HG03565 (cell line): ENCODE measurements around the gene PPP1R12B.
"Not testable (repeated sequence)": the region's sequence is repeated elsewhere in the genome, so short reads cannot be mapped to it uniquely, and the experiment has no call there.

Experiments used
- ATAC-seq: cut with Tn5 transposase; IDR thresholded peaks from one replicate; pipeline ENCODE4 v1.9.1; 2021; ENCODE audit warnings: mild to moderate bottlenecking, moderate library complexity; ENCODE audit not compliant: unreplicated experiment

Gene PPP1R12B

DNA sequence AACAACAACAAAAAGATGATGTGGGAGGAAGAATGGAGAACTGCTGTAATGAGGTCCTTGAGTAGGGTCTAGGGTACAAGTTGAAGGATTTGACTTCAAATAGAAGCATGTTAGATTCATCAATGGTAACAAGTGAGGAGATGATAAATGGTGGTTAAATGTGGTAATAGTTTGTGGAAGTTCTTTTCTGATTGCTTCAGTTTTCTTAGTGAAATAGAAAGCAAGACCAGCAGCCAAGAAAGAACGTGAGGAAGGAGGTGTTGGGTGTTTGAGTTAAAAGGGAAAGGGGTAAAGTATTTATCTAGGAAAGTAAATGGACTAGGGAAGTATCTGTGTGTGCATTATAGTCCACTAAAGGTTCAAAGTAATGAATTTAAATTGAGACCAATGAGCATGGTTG lies 177.6 kb downstream of the PPP1R12B start:
- ATAC-seq, result not testable (repeated sequence)

DNA sequence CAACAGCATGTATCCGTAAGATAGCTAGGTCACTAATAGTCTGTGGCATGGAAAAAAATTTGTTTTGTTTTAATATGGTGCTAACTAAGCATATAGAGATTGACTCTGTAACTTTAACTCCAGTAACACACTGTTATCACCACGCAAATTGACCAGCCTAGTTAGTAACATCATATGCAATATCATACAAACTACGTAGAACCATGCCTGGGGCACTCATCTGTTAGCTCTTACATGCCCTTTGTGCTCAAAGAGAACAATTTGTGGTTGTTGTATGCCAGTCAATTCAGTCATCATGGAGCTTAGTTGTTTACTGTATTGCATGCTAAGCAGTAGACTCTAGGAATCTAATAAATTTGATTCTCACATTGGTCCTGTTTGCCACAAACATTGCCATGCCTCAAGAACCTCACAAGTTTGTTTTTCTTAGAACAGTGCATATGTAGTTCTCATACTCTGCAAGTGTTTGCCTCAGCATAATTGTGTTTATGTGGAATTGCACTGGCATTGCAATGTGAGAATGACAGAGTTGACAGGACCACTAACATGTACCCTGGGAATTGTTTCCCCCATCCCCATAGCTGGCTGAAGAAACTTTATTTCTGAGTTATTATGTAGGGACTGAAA lies 179.7 kb downstream of the PPP1R12B start:
- not testable (repeated sequence) for ATAC-seq

DNA sequence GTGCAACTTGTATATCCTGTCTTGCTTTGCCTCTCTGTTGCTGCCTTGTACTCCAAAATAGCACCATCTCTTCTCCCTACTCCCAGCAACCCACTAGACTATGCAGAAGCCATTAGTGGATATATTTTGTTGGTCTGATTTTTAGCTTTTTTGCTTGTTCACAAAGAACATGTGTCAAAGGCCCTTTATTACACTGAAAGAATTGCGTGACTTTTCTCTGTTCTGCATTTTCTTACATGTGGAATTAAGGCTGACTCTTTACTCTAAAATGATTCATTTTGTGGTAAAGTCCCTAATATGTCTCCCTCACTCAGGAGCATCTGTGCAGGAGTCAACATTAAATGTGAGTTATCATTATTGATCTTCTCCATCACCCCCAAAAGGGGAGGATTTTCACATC lies 182.2 kb downstream of the PPP1R12B start:
- not testable (repeated sequence) for ATAC-seq

DNA sequence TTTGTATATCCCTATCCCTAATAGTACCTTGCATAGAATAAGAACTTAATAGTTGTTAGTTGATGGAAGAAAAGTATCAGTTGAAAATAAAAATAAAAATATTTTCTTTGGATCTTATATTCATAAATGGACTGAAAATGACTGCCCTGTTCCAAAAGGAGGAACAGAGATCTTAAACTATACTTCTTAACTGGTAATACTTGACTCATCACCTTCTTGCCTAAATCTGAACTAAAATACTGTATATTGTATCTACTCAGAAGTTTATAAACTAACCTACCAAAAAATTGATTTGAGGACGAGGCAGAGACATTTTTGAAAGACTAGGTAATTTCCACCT lies 182.9 kb downstream of the PPP1R12B start:
- ATAC-seq, result no peak

DNA sequence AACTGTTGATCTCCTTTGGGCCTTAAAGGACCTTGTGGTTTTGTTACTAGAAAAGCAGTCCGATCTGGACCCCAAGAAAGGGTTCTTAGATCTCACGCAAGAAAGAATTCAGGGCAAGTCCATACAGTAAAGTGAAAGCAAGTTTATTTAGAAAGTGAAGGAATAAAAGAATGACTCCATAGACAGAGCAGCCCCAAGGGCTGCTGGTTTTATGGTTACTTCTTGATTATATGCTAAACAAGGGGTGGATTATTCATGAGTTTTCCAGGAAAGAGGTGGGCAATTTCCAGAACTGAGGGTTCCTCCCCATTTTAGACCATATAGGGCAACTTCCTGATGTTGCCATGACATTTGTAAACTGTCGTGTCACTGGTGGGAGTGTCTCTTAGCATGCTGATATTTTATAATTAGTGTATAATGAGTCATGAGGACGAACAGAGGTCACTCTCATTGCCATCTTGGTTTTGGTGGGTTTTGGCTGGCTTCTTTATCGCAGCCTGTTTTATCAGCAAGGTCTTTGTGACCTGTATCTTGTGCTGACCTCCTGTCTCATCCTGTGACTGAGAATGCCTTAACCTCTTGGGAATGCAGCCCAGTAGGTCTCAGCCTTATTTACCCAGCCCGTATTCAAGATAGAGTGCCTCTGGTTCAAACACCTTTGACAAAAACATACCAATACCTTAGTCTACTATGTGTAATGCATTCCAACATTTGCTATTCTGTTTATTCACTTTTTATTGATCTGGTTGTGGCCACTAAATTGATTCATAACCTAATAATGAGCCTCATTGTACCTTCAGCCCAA lies 183.5 kb downstream of the PPP1R12B start:
- not testable (repeated sequence) for ATAC-seq

DNA sequence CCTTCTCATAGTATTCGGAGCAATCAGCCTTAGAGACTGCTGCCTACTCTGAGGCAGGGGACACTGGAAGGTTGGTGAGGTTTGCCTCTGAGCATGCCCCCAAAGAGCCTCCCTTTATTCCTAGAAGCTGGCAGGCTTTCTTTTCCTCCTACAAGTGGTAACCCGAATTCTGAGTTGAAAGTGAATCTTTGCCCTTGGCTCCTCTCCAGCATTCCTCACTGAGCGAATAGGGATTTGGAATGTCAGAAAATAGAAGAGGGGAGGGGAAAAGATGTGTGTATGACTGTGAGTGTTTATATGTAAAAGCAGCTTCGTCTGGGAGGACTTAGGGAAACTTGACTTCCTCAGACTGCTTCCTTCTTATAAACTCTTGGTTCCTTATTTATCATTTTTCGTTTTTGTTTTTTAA lies 190.7 kb downstream of the PPP1R12B start:
- not testable (repeated sequence) for ATAC-seq

DNA sequence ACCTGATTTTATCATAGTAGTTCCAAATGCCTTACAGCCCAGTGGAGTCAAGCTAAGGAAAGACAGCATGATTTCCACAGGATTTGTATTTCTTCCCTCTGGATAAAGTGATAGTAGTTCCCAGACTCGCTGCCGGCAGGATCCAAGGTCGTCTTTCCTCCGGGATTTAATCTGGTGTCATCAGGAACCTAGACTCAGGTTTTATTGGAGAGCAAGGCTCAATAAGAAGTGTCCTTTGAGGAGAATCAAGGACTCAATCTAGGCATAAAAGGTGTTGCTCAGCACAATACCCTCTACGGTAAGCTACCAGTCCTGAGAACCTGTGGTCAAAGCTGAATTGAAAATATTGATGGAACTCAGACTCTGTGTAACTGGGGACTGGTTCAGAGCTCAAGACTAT lies 191.1 kb downstream of the PPP1R12B start:
- not testable (repeated sequence) for ATAC-seq

DNA sequence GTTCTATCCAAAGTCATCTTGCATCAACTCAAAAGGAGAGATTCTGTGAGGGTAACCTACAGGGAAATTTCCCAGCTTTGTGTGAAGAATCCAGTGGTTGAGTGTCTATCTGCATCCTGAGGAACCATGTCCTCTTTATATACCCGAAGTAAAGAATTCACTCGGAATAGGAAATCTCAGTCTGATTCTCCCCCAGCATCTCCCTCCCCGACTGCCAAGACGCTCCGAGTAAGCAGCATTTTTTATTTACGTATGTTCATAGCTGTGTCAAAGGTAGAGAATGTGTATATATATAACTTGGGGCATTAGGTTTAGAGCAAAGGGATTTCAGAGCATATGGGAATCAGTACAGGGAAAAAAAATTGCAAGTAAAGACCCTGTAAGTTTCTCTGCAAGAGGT lies 191.5 kb downstream of the PPP1R12B start:
- ATAC-seq, result no peak

DNA sequence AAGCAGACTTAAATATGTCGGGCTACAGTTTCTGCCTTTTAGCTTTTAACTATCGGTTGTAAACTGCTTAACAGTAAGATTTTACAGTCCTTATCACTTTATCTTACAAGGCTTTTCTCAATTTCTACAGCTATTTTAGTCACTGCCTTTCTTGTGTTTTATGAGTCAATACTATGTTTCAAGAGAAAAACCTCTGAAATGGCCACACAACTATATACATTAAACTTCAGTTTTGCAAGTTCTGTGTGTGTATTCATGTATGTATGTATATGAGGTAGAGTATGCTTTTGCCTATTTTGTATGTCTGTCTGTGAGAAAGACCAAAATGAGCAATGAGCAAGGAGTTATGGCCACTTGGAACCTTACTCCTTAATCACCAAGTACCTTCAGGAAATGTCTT lies 191.9 kb downstream of the PPP1R12B start:
- ATAC-seq, result no peak

DNA sequence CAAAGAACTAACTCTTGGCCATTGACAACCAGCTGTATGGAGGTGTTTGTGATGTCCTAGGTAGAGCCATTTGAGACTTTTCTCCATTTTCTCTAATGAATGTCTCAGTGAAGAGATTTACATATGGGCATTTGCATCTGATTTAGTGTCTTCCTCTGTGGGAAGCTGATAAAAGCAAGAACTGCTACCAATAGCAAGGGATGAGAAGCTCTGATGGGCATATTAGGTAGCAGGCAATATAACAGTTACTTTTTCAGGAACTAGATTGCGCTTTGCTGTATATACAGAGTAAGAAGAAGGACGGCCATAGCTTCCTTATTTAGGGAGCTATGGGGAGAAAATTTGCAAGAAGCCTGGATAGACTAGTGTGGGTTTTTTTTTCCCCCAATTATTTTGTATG lies 192.4 kb downstream of the PPP1R12B start:
- ATAC-seq, result not testable (repeated sequence)

DNA sequence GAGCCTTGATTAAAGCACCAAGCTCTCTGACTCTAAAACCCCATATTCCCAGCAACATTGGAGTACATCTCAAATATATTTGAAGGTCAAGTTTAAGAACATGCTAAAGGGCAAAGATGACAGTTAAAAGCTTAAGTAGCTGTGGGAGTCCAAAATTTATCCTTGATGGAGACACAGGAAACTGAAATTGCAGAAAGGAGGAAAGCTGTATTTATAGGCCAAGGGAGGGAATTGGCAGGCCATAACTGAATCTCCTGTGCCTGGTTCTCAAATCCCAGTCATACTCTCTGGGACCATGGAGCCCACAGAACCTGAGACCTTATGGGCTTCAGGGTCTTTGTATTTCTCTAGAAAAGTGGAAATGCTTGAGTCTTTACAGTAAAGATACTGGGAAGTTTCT lies 193.9 kb downstream of the PPP1R12B start:
- not testable (repeated sequence) for ATAC-seq

DNA sequence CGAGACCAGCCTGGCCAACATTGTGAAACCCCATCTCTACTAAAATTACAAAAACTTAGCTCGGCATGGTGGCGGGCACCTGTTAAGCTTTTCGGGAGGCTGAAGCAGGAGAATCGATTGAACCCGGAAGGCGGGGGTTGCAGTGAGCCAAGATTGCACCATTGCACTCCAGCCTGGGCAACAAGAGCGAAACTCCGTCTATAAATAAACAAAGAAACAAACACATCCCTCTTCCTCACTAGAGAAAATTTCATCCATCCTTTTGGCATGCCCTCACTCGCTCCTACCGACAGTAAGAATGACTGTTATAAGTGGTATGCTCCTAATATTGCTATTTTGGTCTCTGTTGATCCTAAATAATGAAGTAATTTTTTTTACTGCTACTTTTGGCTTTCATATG lies 195.0 kb downstream of the PPP1R12B start:
- not testable (repeated sequence) for ATAC-seq

DNA sequence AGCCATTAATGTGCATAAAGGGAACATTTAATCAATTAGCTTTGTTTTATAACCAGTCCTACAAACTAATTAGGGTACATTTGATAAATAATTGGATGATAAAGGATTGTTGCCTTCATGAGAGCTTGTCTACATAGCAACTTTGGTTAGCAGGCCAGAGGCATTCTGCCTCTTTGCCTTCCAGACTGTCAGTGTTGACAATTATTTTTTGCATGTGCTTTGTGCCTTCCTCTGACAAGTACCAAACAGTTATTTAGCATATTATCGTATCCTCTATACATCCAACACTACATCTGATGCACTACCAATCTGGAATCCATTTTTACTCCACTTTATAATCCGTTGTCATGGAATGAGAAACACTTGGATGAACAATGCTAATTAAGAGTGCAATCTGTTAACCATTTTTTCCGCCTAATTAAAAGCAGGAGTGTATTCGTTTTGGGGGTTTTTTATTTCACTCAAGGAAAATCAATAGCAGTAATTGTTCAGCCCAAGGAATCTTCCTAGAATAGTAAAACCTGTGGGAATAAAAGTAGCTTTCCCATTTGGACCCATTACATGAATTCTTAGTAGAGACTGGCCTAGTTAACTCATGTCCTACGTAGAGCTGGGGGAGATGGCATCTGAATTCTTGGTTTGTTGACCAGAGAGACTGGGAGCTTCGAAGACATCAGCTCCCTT lies 196.4 kb downstream of the PPP1R12B start:
- ATAC-seq, result not testable (repeated sequence)

DNA sequence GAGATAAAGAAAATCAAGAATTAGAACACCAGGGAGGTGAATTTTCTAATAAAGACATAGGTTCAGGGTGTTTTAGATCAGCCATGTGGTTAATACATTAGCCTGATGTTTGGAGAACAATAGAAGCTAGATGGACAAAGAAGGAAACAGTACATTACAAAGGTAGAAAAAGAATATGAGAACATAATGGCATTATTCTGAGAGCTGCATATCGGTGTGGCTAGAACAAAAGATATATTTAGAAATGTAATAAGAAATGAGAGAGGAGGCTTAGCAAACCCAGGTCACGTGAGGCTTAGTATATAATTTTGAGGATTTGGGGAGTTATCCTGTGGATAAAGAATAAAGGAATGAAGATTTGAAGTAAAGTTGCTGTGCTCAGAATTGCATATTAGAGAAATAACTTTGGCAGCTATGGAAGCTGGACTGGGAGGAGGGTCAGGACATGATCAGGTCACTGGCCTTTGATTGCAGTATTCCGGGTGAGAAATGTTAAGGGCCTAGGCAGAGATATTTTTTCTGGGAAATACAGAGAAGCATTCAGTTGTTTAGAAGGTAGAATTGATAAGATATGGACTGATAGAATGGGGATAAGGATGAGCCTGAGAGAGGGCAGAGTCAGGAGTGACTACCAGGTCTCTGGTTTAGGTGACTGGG lies 197.3 kb downstream of the PPP1R12B start:
- ATAC-seq, result not testable (repeated sequence)

DNA sequence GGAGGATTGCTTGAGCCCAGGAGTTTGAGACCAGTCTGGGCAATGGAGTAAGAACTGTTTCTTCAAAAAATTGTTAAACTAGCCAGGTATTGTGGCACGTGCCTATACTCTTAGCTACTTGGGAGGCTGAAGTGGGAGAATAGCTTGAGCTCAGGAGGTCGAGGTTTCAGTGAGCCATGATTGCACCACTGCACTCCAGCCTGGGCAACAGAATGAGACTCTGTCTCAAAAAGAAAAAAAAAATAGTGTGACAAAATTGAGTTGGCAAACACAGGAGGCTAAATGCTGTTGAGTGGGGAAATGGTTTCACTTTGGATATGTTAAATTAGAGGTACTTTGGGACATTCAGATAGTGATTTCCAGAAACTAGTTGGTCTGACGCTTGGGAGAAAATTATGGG lies 197.9 kb downstream of the PPP1R12B start:
- not testable (repeated sequence) for ATAC-seq

DNA sequence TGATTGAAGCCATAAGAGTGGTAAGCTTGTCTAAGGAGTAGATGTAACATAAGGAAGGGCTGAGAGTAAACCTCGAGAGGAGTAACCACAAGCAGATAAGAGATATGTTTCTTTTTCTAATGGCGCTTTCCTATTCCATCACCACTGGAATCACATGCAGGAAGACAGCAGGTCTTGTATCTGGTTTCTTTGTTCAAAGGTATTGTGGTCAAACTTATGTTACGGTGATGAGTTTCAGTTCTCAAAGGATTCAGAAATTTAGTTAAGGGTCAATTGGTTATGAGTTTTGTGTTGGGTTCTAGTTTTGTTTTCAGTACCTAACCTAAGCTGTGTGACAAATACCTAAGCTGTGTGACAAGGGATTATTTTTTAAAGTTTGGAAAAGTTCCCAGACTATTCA lies 198.3 kb downstream of the PPP1R12B start:
- ATAC-seq, result peak; percentile 84

DNA sequence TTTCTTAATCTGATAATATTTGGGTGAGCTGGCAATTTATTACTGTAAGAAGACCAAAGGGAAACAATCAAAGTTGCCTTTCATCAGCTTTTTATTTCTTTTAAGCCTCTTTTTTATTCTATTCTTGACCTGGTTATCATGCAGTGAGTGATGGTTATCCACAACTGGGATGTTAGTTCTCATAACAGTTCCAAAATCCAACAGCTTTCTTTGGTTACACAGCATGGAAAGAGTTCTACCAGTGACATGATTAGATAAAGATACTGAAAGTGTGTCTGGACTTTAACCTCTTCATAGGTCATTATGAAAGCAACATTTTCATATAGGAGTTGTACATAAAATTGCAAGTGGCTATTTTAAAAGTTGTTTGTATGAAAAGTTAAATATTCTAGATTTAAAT lies 198.7 kb downstream of the PPP1R12B start:
- ATAC-seq, result peak; percentile 16

DNA sequence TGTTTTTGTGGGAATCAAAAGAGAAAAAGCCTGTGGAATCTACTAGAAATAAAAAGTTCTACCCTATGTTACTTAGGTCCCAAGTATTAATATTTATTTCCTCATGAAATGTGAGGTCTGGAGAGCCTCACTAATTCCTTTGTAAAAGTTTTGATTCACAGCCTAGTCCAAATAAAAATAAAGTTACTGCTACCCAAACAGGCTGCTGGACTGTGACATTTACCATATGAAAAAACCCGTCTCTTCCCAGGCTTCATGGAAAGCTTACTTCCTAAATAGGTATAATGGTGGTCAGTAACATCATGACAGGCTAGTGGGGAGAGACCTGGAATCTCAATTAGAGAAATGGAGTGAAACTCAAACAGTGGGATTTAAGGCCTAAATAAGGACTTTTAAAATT lies 201.6 kb downstream of the PPP1R12B start:
- ATAC-seq, result not testable (repeated sequence)

DNA sequence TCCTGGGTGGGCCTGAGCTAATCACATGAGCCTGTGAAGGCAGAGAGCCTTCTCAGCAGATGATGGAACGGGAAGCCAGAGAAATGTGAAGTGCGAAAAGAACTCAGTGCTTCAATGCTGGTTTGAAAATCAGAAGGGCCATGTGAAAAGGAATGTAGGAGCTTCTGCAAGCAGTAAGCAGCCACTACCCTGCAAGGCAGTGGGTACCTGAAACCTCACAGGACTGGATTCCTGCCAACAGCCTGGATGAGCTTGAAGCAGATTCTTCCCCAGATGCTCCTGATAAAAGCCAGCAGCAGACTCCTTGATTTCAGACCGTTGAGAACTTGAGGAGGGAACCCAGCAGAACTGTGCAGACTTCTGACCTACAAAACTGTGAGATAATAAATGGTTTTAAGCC lies 203.2 kb downstream of the PPP1R12B start:
- ATAC-seq, result no peak

DNA sequence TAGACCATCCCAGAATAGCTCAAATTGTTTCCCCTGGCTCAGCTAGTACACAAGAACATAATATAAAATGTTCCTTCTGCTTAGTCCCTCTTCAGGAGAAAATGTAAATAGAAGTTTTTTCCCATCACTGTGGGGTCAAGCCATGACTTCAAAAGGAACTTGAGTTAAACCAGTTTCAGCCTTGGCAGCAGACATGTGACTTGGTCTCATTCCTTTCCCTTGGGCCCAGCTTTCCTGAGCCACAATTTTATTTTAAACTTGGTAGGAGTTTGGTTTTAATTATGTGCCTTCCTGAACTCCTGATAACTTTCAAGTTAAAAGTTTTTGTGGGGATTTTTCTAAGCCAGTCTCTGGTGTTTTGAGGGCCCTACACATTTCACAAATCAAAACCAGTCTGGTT lies 204.1 kb downstream of the PPP1R12B start:
- ATAC-seq, result not testable (repeated sequence)

DNA sequence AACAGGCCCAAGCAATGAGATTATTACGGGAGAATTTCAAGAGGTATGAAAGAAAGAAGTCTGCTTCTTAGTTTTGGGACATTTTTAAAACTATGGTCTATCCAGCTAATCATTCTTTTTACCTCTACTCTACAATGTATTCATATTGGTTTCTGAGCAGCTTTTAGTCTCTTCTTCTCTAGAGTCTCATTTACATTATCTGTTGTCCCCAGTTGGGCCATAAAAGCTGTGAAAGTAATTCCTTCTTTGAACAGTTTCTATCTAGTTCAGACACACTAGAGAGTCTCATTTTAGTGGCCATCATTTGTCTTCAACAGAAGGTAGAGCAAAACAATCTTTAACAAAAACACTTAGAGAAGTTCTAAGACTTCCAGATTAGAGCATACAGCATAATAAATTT lies 204.6 kb downstream of the PPP1R12B start:
- ATAC-seq, result not testable (repeated sequence)
